Coronary artery (tissue), 2 donors: ENCODE measurements around the gene KRT35.

ENCODE experiments used
- DNase-seq: peaks from one replicate; pipeline ENCODE4 v3.0.0-alpha.2; 2017; ENCODE audit warnings: low spot score
- H3K27ac ChIP-seq, 2 donors: fragments of 200-600 bp; sonication (generic); one replicate each; pipeline ENCODE4 v1.5.1; 2016 to 2019
- H3K4me3 ChIP-seq: fragments of 200-600 bp; sonication (generic); 2 replicates; pipeline ENCODE4 v1.5.1; 2016; ENCODE audit warnings: mild to moderate bottlenecking, moderate library complexity
- CTCF ChIP-seq: fragments of 200-600 bp; sonication (generic); IDR thresholded peaks from one replicate; pipeline ENCODE4 v1.5.1; 2019; ENCODE audit warnings: antibody characterized with exemption

The KRT35 gene

DNA sequence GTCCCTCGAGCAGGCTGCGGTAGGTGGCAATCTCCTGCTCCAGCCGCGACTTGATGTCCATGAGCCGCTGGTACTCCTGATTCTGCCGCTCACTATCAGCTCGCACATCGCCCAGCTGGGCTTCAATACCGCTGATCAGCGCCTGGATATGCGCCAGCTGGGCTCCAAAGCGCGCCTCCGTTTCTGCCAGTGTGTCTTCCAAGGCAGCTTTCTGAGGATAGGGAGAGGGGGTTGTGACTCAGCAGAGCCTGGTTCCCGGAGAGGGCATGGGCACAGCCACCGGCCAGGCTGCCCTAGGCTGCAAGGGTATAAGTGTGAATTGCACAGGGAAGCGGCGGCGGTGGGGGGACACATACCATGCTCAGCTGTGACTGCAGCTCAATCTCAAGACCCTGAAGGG lies 42.8 kb upstream of the KRT35 start:
- H3K4me3 ChIP-seq = no peak overlapping the region
- no peak for DNase-seq

DNA sequence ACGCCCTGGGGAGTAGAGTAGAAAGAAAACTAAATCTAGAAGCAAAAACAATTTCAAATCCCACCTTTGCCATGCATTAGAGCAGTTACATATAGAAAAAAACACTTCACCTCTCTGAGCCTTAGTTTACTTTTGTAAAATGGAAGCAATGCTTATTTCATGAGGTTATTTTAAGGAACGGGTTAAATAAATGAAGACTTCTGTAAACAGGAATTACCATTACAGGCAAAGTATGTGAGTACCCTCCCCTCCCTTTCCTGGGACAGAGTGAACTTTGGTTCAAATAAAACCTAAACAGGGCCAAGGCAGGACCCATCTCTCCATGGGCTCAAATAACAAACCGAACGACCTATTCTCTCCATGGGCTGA lies 42.3 kb upstream of the KRT35 start:
- TF ChIP-seq CTCF = no peak
- no peak for DNase-seq
- Histone ChIP-seq H3K4me3 (no peak overlapping the region), H3K27ac (no peak overlapping the region)

More for the DNA sequence above, 42.8 kb upstream of the KRT35 start:
- no peak for TF ChIP-seq CTCF
- H3K27ac ChIP-seq = no peak overlapping the region

- DNase-seq = no peak
- H3K27ac ChIP-seq = no peak overlapping the region
Measured at GRCh38 chr17:41522301-41523224, 41.6 kb upstream of the KRT35 start.

GRCh38 chr17:41521574-41522261 lies 40.8 kb upstream of the KRT35 start:
- Histone ChIP-seq H3K27ac (no peak overlapping the region), H3K4me3 (no peak overlapping the region)
- TF ChIP-seq CTCF = no peak
- no peak for DNase-seq

More at GRCh38 chr17:41522301-41523224, 41.6 kb upstream of the KRT35 start:
- TF ChIP-seq CTCF = no peak
- no peak overlapping the region for H3K4me3 ChIP-seq

- H3K27ac ChIP-seq = no peak overlapping the region
- H3K4me3 ChIP-seq = no peak overlapping the region
- no peak for DNase-seq
- no peak for TF ChIP-seq CTCF
Measured at GRCh38 chr17:41520821-41521521, 40.0 kb upstream of the KRT35 start.

- Histone ChIP-seq H3K27ac (no peak overlapping the region), H3K4me3 (no peak overlapping the region)
- no peak for TF ChIP-seq CTCF
- no peak for DNase-seq
Measured at GRCh38 chr17:41519501-41520224, 38.7 kb upstream of the KRT35 start.
